HL-60 (cell line): ENCODE data around the gene CTTNBP2NL.
A peak's percentile ranks its signal among the peaks of the same experiment; 100 is the strongest.

ENCODE experiments used
- DNase-seq, 2 experiments: peaks; one replicate each; pipeline ENCODE4 v3.0.0-alpha.2; 2010 to 2020; ENCODE audit warnings: low read depth in 1 of 2, low spot score in 1 of 2
- H3K27ac ChIP-seq: fragments of 250-450 bp; sonication (Bioruptor Pico); replicated peaks from 2 replicates; pipeline ENCODE4 v1.5.1; 2020; ENCODE audit warnings: mild to moderate bottlenecking, moderate library complexity
- H3K27me3 ChIP-seq: fragments of 250-450 bp; sonication (Bioruptor Pico); 2 replicates; pipeline ENCODE4 v1.5.1; 2021; ENCODE audit warnings: mild to moderate bottlenecking, moderate library complexity; ENCODE audit not compliant: insufficient read depth, poor library complexity, severe bottlenecking
- H3K4me3 ChIP-seq: replicated peaks from 2 replicates; pipeline ENCODE4 v1.5.1; 2011; ENCODE audit warnings: mild to moderate bottlenecking, control low read depth, low read length; ENCODE audit not compliant: insufficient read depth
- CTCF ChIP-seq: IDR thresholded peaks from one replicate; pipeline ENCODE4 v1.5.1; 2011; ENCODE audit warnings: low read length, control low read depth, inconsistent platforms; ENCODE audit not compliant: insufficient read depth
- GABPA ChIP-seq: IDR thresholded peaks from 2 replicates; pipeline ENCODE4 v1.6.1; 2012; ENCODE audit warnings: low read depth
- POLR2AphosphoS5 ChIP-seq: IDR thresholded peaks from 2 replicates; pipeline ENCODE4 v1.6.1; 2012; ENCODE audit warnings: low read depth
- REST ChIP-seq: IDR thresholded peaks from 2 replicates; pipeline ENCODE4 v1.6.1; 2012; ENCODE audit warnings: low read depth; ENCODE audit not compliant: insufficient replicate concordance
- SPI1 ChIP-seq: IDR thresholded peaks from 2 replicates; pipeline ENCODE4 v1.6.1; 2012; ENCODE audit warnings: low read depth, mild to moderate bottlenecking, borderline replicate concordance

Gene CTTNBP2NL

GRCh38 chr1:112509005-112509659 is 113.1 kb downstream of the CTTNBP2NL start:
- H3K27ac ChIP-seq, result no peak overlapping the region
- DNase-seq, result no peak
- H3K27me3 ChIP-seq, result peaks cover 42% of the 10 kb centered on the region
- TF ChIP-seq SPI1, result no peak
- no peak for TF ChIP-seq REST
- TF ChIP-seq GABPA, result no peak
- no peak for TF ChIP-seq POLR2AphosphoS5
- TF ChIP-seq CTCF, result no peak
- H3K4me3 ChIP-seq, result peak overlapping the region; percentile 34

- H3K27me3 ChIP-seq, result peaks cover 42% of the 10 kb centered on the region
- TF ChIP-seq SPI1, result no peak
- no peak for TF ChIP-seq REST
- no peak for TF ChIP-seq GABPA
- no peak for TF ChIP-seq POLR2AphosphoS5
- no peak for TF ChIP-seq CTCF
- no peak overlapping the region for H3K4me3 ChIP-seq
- DNase-seq, result no peak
- no peak overlapping the region for H3K27ac ChIP-seq
Observed at GRCh38 chr1:112509660-112510178, 113.7 kb downstream of the CTTNBP2NL start.

GRCh38 chr1:112510340-112510739 is 114.3 kb downstream of the CTTNBP2NL start:
- no peak for TF ChIP-seq GABPA
- no peak for TF ChIP-seq POLR2AphosphoS5
- no peak for TF ChIP-seq REST
- no peak for TF ChIP-seq SPI1
- no peak for TF ChIP-seq CTCF
- Histone ChIP-seq H3K4me3 (no peak overlapping the region), H3K27me3 (peaks cover 40% of the 10 kb centered on the region), H3K27ac (no peak overlapping the region)
- no peak for DNase-seq
